Fibroblast of skin of left biceps (primary cell): Measurements from ENCODE around the gene SS18.

Source experiments
- DNase-seq, 2 experiments: peaks; one replicate each; pipeline ENCODE4 v3.0.0-alpha.2; 2013; ENCODE audit warnings: low read depth in 2 of 2

Gene SS18

GRCh38 chr18:26002375-26002910 is 88.0 kb downstream of the SS18 start:
- no peak for DNase-seq

- DNase-seq = no peak
These were observed 92.0 kb downstream of the SS18 start for GRCh38 chr18:25998461-25998860.

GRCh38 chr18:25992566-25992965 is 97.8 kb downstream of the SS18 start:
- DNase-seq = no peak

- no peak for DNase-seq
These were observed 99.9 kb downstream of the SS18 start for GRCh38 chr18:25990473-25990872.

GRCh38 chr18:25985707-25986394 is 104.6 kb downstream of the SS18 start:
- DNase-seq = no peak

- DNase-seq = no peak
These were observed 106.7 kb downstream of the SS18 start for GRCh38 chr18:25983730-25984129.

- DNase-seq = no peak
These were observed 107.5 kb downstream of the SS18 start for GRCh38 chr18:25982961-25983360.

- DNase-seq = no peak
These were observed 108.3 kb downstream of the SS18 start for GRCh38 chr18:25982153-25982552.

- no peak for DNase-seq
These were observed 110.9 kb downstream of the SS18 start for GRCh38 chr18:25979369-25980040.

GRCh38 chr18:25976554-25976953 is 113.9 kb downstream of the SS18 start:
- DNase-seq = no peak

GRCh38 chr18:25974630-25975077 is 115.8 kb downstream of the SS18 start:
- DNase-seq = no peak
